Breast epithelium (tissue), 3 donors: Measurements from ENCODE around the gene OPCML.

ENCODE experiments used
- POLR2AphosphoS5 ChIP-seq, 3 donors: sonication (generic); formaldehyde crosslinking; IDR thresholded peaks; one replicate each; pipeline ENCODE4 v1.6.1; 2017; ENCODE audit warnings: antibody characterized with exemption in 3 of 3
- TF ChIP-seq, protein P1 (sequence below), 3 donors: fragments of 450-650 bp; IDR thresholded peaks; one replicate each; pipeline ENCODE4 v1.5.1; 2016 to 2017; ENCODE audit warnings: antibody characterized with exemption in 3 of 3, mild to moderate bottlenecking in 3 of 3, moderate library complexity in 3 of 3

DNA sequence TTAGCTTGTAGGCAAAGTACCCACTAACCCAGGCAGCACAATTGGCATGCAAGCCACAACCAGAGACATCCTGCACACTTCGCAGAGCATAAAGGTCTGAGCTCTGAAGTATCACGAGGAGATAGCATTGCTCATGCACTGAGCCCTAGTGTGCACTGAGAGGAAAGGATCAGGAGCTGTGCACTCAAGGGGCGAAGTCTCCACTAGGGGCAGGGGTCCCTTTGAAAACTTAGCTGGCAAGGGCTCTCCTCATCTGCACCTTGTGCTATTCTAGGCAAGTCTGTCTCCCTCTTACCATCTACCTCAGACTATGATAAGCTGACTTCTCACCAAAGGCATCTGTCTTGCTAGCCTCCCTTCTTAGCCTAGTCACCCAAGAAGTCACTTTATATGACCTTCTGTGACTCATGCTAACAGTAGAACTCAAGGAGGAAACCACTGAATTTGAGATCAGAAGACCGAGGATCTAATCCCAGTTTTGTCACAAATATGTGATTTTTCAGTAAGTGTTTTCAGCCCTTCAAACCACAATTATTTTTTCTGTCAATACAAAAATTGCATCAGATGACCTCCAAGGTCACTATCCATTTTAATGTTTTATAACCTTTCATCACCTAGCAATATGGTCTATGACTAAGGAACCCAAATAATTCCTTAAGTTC, 1083.8 kb downstream of the OPCML start:
- TF ChIP-seq, protein P1, sequence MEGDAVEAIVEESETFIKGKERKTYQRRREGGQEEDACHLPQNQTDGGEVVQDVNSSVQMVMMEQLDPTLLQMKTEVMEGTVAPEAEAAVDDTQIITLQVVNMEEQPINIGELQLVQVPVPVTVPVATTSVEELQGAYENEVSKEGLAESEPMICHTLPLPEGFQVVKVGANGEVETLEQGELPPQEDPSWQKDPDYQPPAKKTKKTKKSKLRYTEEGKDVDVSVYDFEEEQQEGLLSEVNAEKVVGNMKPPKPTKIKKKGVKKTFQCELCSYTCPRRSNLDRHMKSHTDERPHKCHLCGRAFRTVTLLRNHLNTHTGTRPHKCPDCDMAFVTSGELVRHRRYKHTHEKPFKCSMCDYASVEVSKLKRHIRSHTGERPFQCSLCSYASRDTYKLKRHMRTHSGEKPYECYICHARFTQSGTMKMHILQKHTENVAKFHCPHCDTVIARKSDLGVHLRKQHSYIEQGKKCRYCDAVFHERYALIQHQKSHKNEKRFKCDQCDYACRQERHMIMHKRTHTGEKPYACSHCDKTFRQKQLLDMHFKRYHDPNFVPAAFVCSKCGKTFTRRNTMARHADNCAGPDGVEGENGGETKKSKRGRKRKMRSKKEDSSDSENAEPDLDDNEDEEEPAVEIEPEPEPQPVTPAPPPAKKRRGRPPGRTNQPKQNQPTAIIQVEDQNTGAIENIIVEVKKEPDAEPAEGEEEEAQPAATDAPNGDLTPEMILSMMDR (IDR thresholded peaks at IDR 0.05) = no peak
- TF ChIP-seq POLR2AphosphoS5 (IDR thresholded peaks at IDR 0.05) = no peak
